HEK293T (cell line): ENCODE measurements around the gene TACC2.

Experiments used
- FOXA1 ChIP-seq: fragments of 450-650 bp; IDR thresholded peaks from 2 replicates; pipeline ENCODE4 v1.6.1; 2016; ENCODE audit warnings: mild to moderate bottlenecking
- FOXM1 ChIP-seq: fragments of 450-650 bp; IDR thresholded peaks from 2 replicates; pipeline ENCODE4 v1.6.1; 2017; ENCODE audit warnings: mild to moderate bottlenecking, borderline replicate concordance
- HDGF ChIP-seq: fragments of 450-650 bp; IDR thresholded peaks from 2 replicates; pipeline ENCODE4 v1.6.1; 2017; ENCODE audit warnings: antibody characterized with exemption, borderline replicate concordance
- L3MBTL2 ChIP-seq: fragments of 450-650 bp; conservative IDR thresholded peaks from 2 replicates; pipeline ENCODE4 v1.6.1; 2016; ENCODE audit warnings: mild to moderate bottlenecking
- LEF1 ChIP-seq: fragments of 450-650 bp; IDR thresholded peaks from 2 replicates; pipeline ENCODE4 v1.6.1; 2017; ENCODE audit warnings: mild to moderate bottlenecking, borderline replicate concordance
- SP1 ChIP-seq: fragments of 450-650 bp; IDR thresholded peaks from 2 replicates; pipeline ENCODE4 v1.6.1; 2017
- SUZ12 ChIP-seq: fragments of 450-650 bp; IDR thresholded peaks from 2 replicates; pipeline ENCODE4 v1.6.1; 2016; ENCODE audit warnings: mild to moderate bottlenecking

GRCh38 chr10:122239578-122240257, 250.8 kb downstream of the TACC2 start:
- no peak for TF ChIP-seq SP1
- no peak for TF ChIP-seq SUZ12
- TF ChIP-seq LEF1, result no peak
- TF ChIP-seq L3MBTL2, result no peak
- TF ChIP-seq FOXA1, result no peak
- no peak for TF ChIP-seq FOXM1
- TF ChIP-seq HDGF, result no peak
